ENCODE data around the gene PLCB2.
A peak's percentile ranks its signal among the peaks of the same experiment; 100 is the strongest.

Gene PLCB2

DNA sequence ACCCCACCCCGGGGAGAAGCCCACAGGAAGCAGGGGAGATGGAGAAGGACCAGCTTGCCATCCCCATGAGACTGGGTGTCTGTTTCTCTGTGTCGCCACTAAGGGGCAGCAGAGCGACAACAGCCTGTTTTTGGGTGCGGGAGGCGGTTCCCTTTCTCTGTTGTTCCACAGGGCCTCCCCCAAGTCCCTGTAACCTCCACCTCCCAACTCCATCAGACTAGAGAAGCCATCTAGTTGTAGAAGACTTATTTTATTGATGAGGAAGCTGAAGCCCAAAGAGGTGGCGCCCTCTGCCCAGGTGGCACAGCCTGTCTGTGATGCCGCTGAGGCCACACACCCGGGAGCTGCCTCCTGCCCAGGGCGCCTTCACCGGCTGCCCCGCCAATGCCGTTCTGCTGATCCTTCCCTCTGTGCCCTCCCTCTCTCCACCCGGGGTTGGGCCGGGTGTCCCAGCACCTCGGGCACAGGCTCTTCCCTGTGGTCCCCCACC lies 36.9 kb upstream of the PLCB2 start:
- no peak for DNase-seq (ENCODE audit: low read depth)
- TF ChIP-seq, protein P1, sequence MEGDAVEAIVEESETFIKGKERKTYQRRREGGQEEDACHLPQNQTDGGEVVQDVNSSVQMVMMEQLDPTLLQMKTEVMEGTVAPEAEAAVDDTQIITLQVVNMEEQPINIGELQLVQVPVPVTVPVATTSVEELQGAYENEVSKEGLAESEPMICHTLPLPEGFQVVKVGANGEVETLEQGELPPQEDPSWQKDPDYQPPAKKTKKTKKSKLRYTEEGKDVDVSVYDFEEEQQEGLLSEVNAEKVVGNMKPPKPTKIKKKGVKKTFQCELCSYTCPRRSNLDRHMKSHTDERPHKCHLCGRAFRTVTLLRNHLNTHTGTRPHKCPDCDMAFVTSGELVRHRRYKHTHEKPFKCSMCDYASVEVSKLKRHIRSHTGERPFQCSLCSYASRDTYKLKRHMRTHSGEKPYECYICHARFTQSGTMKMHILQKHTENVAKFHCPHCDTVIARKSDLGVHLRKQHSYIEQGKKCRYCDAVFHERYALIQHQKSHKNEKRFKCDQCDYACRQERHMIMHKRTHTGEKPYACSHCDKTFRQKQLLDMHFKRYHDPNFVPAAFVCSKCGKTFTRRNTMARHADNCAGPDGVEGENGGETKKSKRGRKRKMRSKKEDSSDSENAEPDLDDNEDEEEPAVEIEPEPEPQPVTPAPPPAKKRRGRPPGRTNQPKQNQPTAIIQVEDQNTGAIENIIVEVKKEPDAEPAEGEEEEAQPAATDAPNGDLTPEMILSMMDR (conservative IDR thresholded peaks at IDR 0.05; ENCODE audit: low read depth, low read length): peak; percentile 87
- H3K4me3 ChIP-seq (ENCODE audit: low read length): no peak overlapping the region

GRCh38 chr15:40344217-40344616 lies 36.5 kb upstream of the PLCB2 start:
- TF ChIP-seq, protein P1 (conservative IDR thresholded peaks at IDR 0.05; ENCODE audit: low read depth, low read length): no peak
- H3K4me3 ChIP-seq (ENCODE audit: low read length): no peak overlapping the region
- no peak for DNase-seq (ENCODE audit: low read depth)

DNA sequence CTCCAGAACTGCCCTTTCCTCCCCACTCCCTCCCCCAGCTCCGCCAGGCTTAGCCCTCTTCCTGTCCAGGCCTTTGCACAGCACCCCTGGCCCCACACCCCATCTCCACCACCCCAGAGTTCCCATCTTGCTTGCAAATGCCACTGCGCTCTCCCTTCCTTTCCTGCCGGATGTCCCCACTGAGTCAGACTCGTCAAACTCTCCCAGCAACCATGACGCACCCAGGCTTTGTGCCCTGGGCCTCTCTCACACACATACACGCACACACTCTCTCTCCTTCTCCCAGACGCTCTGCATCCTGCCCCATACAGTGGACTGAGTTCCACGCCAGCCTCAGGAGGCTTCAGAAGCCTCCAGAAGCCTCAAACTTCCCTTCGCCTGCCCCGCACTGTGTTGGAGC lies 35.8 kb upstream of the PLCB2 start:
- H3K4me3 ChIP-seq (ENCODE audit: low read length): no peak overlapping the region
- TF ChIP-seq, protein P1 (conservative IDR thresholded peaks at IDR 0.05; ENCODE audit: low read depth, low read length): no peak
- peak; percentile 71 for DNase-seq (ENCODE audit: low read depth)

- no peak for DNase-seq (ENCODE audit: low read depth)
- TF ChIP-seq, protein P1 (conservative IDR thresholded peaks at IDR 0.05; ENCODE audit: low read depth, low read length): no peak
- no peak overlapping the region for H3K4me3 ChIP-seq (ENCODE audit: low read length)
Observed at GRCh38 chr15:40342416-40343320, 34.9 kb upstream of the PLCB2 start.

- peak; percentile 86 for DNase-seq (ENCODE audit: low read depth)
- TF ChIP-seq, protein P1 (conservative IDR thresholded peaks at IDR 0.05; ENCODE audit: low read depth, low read length): no peak
- H3K4me3 ChIP-seq (ENCODE audit: low read length): peak within 1 kb of the TSS; percentile 64
Observed at GRCh38 chr15:40340740-40341400, 33.1 kb upstream of the PLCB2 start, which contains the start of gene CCDC9B. CCDC9B (minus strand) TSS chr15:40340939; CDS start chr15:40340819, 120 bp downstream.

GRCh38 chr15:40340038-40340739 lies 32.5 kb upstream of the PLCB2 start:
- H3K4me3 ChIP-seq (ENCODE audit: low read length): peak overlapping the region; percentile 64
- DNase-seq (ENCODE audit: low read depth): no peak
- TF ChIP-seq, protein P1 (conservative IDR thresholded peaks at IDR 0.05; ENCODE audit: low read depth, low read length): no peak
